HEK293T (cell line): ENCODE data around the gene FLACC1.

ENCODE experiments used
- BHLHE40 ChIP-seq: fragments of 450-650 bp; IDR thresholded peaks from 2 replicates; pipeline ENCODE4 v1.6.1; 2016; ENCODE audit warnings: mild to moderate bottlenecking, moderate library complexity, borderline replicate concordance
- CTBP1 ChIP-seq: fragments of 450-650 bp; IDR thresholded peaks from 2 replicates; pipeline ENCODE4 v1.6.1; 2016; ENCODE audit warnings: borderline replicate concordance
- ELF4 ChIP-seq: fragments of 450-650 bp; IDR thresholded peaks from 2 replicates; pipeline ENCODE4 v1.6.1; 2017; ENCODE audit warnings: antibody characterized with exemption
- FOXA1 ChIP-seq: fragments of 450-650 bp; IDR thresholded peaks from 2 replicates; pipeline ENCODE4 v1.6.1; 2016; ENCODE audit warnings: mild to moderate bottlenecking
- FOXK2 ChIP-seq: fragments of 450-650 bp; IDR thresholded peaks from 2 replicates; pipeline ENCODE4 v1.6.1; 2016; ENCODE audit warnings: mild to moderate bottlenecking
- FOXM1 ChIP-seq: fragments of 450-650 bp; IDR thresholded peaks from 2 replicates; pipeline ENCODE4 v1.6.1; 2017; ENCODE audit warnings: mild to moderate bottlenecking, borderline replicate concordance
- HDGF ChIP-seq: fragments of 450-650 bp; IDR thresholded peaks from 2 replicates; pipeline ENCODE4 v1.6.1; 2017; ENCODE audit warnings: antibody characterized with exemption, borderline replicate concordance
- PKNOX1 ChIP-seq: fragments of 450-650 bp; IDR thresholded peaks from 2 replicates; pipeline ENCODE4 v1.6.1; 2016
- SP1 ChIP-seq: fragments of 450-650 bp; IDR thresholded peaks from 2 replicates; pipeline ENCODE4 v1.6.1; 2017
- SUZ12 ChIP-seq: fragments of 450-650 bp; IDR thresholded peaks from 2 replicates; pipeline ENCODE4 v1.6.1; 2016; ENCODE audit warnings: mild to moderate bottlenecking
- TARDBP ChIP-seq: fragments of 450-650 bp; IDR thresholded peaks from 2 replicates; pipeline ENCODE4 v1.6.1; 2016
- ZNF384 ChIP-seq: fragments of 450-650 bp; IDR thresholded peaks from 2 replicates; pipeline ENCODE4 v1.6.1; 2016

GRCh38 chr2:201313362-201313761 lies 43.8 kb downstream of the FLACC1 start:
- TF ChIP-seq SP1, result no peak
- no peak for TF ChIP-seq PKNOX1
- TF ChIP-seq ZNF384, result no peak
- TF ChIP-seq BHLHE40, result no peak
- no peak for TF ChIP-seq FOXA1
- TF ChIP-seq TARDBP, result no peak
- no peak for TF ChIP-seq FOXM1
- TF ChIP-seq ELF4, result no peak
- no peak for TF ChIP-seq HDGF
- no peak for TF ChIP-seq CTBP1
- TF ChIP-seq SUZ12, result no peak
- no peak for TF ChIP-seq FOXK2
